Panc1 (cell line): Measurements from ENCODE around the gene TEX264.

Source experiments
- SIN3A ChIP-seq: IDR thresholded peaks from 2 replicates; pipeline ENCODE4 v1.6.1; 2012; ENCODE audit warnings: low read depth, mild to moderate bottlenecking, low read length, moderate library complexity, borderline replicate concordance; ENCODE audit not compliant: insufficient read depth
- TCF7L2 ChIP-seq: IDR thresholded peaks from 2 replicates; pipeline ENCODE4 v1.6.1; 2011; ENCODE audit warnings: mild to moderate bottlenecking, low read depth, low read length, inconsistent platforms
- TF ChIP-seq, protein P1 (sequence below): fragments of 450-650 bp; IDR thresholded peaks from 2 replicates; pipeline ENCODE4 v1.5.1; 2017; ENCODE audit warnings: mild to moderate bottlenecking
- TF ChIP-seq, protein P2 (sequence below), 2 experiments: IDR thresholded peaks; 2 replicates each; pipeline ENCODE4 v1.6.1; 2011 to 2012; ENCODE audit warnings: low read depth in 2 of 2, control low read depth in 1 of 2, low read length in 1 of 2, mild to moderate bottlenecking in 1 of 2, moderate library complexity in 1 of 2; ENCODE audit not compliant: insufficient read depth in 1 of 2

DNA sequence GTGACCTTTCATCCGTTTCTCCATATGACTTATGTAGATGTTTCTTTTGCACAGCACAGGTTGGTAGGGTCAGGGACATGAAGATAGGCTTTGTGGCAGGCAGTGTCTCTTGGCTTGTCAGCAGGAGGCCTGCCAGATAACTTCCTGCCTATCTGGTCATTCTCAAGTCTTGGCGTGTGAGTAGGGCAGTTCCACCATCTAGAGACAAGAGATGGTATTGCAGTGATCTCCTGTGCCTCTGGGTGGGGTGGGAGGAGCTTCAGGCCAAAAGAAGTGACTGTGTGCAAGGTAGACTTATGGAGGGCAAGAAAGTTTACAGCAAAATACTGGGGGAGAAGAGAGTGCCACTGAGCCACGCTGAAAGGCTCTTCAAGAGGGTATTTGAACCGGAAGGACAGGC lies 11.0 kb downstream of the TEX264 start:
- TF ChIP-seq, protein P1, sequence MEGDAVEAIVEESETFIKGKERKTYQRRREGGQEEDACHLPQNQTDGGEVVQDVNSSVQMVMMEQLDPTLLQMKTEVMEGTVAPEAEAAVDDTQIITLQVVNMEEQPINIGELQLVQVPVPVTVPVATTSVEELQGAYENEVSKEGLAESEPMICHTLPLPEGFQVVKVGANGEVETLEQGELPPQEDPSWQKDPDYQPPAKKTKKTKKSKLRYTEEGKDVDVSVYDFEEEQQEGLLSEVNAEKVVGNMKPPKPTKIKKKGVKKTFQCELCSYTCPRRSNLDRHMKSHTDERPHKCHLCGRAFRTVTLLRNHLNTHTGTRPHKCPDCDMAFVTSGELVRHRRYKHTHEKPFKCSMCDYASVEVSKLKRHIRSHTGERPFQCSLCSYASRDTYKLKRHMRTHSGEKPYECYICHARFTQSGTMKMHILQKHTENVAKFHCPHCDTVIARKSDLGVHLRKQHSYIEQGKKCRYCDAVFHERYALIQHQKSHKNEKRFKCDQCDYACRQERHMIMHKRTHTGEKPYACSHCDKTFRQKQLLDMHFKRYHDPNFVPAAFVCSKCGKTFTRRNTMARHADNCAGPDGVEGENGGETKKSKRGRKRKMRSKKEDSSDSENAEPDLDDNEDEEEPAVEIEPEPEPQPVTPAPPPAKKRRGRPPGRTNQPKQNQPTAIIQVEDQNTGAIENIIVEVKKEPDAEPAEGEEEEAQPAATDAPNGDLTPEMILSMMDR = peak; percentile 74; the same call in 1 of the 2 replicates
- TF ChIP-seq, protein P2, sequence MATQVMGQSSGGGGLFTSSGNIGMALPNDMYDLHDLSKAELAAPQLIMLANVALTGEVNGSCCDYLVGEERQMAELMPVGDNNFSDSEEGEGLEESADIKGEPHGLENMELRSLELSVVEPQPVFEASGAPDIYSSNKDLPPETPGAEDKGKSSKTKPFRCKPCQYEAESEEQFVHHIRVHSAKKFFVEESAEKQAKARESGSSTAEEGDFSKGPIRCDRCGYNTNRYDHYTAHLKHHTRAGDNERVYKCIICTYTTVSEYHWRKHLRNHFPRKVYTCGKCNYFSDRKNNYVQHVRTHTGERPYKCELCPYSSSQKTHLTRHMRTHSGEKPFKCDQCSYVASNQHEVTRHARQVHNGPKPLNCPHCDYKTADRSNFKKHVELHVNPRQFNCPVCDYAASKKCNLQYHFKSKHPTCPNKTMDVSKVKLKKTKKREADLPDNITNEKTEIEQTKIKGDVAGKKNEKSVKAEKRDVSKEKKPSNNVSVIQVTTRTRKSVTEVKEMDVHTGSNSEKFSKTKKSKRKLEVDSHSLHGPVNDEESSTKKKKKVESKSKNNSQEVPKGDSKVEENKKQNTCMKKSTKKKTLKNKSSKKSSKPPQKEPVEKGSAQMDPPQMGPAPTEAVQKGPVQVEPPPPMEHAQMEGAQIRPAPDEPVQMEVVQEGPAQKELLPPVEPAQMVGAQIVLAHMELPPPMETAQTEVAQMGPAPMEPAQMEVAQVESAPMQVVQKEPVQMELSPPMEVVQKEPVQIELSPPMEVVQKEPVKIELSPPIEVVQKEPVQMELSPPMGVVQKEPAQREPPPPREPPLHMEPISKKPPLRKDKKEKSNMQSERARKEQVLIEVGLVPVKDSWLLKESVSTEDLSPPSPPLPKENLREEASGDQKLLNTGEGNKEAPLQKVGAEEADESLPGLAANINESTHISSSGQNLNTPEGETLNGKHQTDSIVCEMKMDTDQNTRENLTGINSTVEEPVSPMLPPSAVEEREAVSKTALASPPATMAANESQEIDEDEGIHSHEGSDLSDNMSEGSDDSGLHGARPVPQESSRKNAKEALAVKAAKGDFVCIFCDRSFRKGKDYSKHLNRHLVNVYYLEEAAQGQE (IDR thresholded peaks at IDR 0.05; ENCODE audit: insufficient read depth in 1 of 2, low read depth in 2 of 2, low read length in 1 of 2) = no peak
- TF ChIP-seq TCF7L2 = no peak
- no peak for TF ChIP-seq SIN3A
